Measurements from ENCODE around the gene SMAGP. TPM values are rescaled to one million over a fixed set of nuclear protein-coding genes. Genes with fewer than 3 reads are reported as not detected.
A peak's percentile ranks its signal among the peaks of the same experiment; 100 is the strongest.
"Not testable (repeated sequence)": the region's sequence is repeated elsewhere in the genome, so short reads cannot be mapped to it uniquely, and the experiment has no call there.

SMAGP gene, protein sequence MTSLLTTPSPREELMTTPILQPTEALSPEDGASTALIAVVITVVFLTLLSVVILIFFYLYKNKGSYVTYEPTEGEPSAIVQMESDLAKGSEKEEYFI
- total RNA-seq: 10 to 100 TPM in 2 of 3 donors, 1 to 10 TPM in 1; 5.8 to 16.1 (median 15.5) TPM

DNA sequence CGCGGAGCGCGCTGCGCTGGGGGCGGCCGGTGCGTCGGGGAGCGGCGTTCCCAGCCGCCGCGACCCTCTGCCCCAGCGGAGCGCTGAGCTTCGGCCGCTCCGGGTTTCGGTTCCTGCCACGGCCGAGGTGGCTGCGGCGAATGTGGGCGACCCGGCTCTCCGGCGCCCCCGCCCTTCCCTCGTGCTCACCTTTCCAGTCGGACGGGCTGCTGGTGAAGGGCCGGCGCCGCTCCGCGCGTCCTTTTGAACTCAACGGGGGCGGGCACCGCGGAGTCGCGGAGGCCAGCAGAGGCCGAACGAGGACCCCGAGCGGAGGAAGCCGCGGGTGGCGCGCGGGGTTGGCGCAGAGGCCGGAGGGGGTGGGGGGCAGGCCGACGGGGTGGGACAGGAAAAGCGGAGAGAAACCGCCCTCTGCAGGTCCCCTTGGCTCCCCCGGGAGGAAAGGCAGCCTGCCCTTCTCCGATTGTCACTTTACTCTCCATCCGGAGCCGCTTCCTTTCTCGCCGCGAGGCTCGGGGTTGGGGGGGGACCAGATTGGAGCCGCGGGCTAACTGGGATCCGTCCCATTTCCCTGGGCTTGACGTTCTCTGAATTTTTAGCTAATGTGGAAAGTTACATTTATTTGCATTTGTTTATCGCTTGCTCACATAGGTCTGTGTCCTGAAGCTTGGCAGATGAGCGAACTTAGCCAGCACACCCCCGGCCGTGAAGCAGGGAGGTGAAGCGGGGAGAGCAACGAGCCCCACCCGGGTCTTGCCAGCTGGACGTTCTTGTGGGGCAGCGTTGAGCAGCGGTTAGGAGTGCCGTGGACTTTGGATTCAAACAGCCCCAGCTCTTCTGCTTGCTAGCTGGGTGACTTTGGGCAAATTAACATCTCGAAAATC lies at the start of gene SMAGP:
Gene SMAGP, minus strand, starts transcription at position 349 of the 884 bp plus-strand sequence. CDS start 1,137 bp downstream, outside the sequence.
- Histone ChIP-seq H3K27me3 (no peaks in the 10 kb centered on the region), H3K4me1 (no peaks in the 10 kb centered on the region), H3K4me3 (peak within 1 kb of the TSS; percentile 66 to 90 (median 79)), H3K27ac (peak within 1 kb of the TSS; percentile 87 to 89), H3K9me3 (no peaks in the 10 kb centered on the region), H3K36me3 (no peaks in the 10 kb centered on the region)
- TF ChIP-seq POLR2A (IDR thresholded peaks at IDR 0.05): no peak
- peak in 1 of 3 donors; percentile 65 for TF ChIP-seq POLR2AphosphoS5 (IDR thresholded peaks at IDR 0.05)
- intact Hi-C loops (cut with DNase I; ENCODE audit: low total_unique reads): loop anchor here (5.0 kb wide), 1 partner anchor 72 kb away; no protein-coding TSS in a partner anchor
- DNase-seq (ENCODE audit: low spot score in 2 of 2): peak; percentile 69 to 85

- Histone ChIP-seq H3K27me3 (no peaks in the 10 kb centered on the region), H3K4me1 (no peaks in the 10 kb centered on the region), H3K9me3 (no peaks in the 10 kb centered on the region), H3K27ac (no peak overlapping the region), H3K4me3 (no peak overlapping the region), H3K36me3 (no peaks in the 10 kb centered on the region)
- TF ChIP-seq POLR2A (IDR thresholded peaks at IDR 0.05): no peak
- no peak for TF ChIP-seq POLR2AphosphoS5 (IDR thresholded peaks at IDR 0.05)
- TF ChIP-seq, protein P1, sequence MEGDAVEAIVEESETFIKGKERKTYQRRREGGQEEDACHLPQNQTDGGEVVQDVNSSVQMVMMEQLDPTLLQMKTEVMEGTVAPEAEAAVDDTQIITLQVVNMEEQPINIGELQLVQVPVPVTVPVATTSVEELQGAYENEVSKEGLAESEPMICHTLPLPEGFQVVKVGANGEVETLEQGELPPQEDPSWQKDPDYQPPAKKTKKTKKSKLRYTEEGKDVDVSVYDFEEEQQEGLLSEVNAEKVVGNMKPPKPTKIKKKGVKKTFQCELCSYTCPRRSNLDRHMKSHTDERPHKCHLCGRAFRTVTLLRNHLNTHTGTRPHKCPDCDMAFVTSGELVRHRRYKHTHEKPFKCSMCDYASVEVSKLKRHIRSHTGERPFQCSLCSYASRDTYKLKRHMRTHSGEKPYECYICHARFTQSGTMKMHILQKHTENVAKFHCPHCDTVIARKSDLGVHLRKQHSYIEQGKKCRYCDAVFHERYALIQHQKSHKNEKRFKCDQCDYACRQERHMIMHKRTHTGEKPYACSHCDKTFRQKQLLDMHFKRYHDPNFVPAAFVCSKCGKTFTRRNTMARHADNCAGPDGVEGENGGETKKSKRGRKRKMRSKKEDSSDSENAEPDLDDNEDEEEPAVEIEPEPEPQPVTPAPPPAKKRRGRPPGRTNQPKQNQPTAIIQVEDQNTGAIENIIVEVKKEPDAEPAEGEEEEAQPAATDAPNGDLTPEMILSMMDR (IDR thresholded peaks at IDR 0.05): no peak
- DNase-seq (ENCODE audit: low spot score in 2 of 2): no peak
- intact Hi-C loops (cut with DNase I; ENCODE audit: low total_unique reads): no loop called here
Observed at GRCh38 chr12:51318846-51319599, 48.8 kb upstream of the SMAGP start.

GRCh38 chr12:51318057-51318806 lies 48.0 kb upstream of the SMAGP start:
- DNase-seq (ENCODE audit: low spot score in 2 of 2); H3K4me3 ChIP-seq; intact Hi-C loops (cut with DNase I; ENCODE audit: low total_unique reads); H3K27me3 ChIP-seq; H3K9me3 ChIP-seq; H3K27ac ChIP-seq; H3K36me3 ChIP-seq; H3K4me1 ChIP-seq: not testable (repeated sequence)

DNA sequence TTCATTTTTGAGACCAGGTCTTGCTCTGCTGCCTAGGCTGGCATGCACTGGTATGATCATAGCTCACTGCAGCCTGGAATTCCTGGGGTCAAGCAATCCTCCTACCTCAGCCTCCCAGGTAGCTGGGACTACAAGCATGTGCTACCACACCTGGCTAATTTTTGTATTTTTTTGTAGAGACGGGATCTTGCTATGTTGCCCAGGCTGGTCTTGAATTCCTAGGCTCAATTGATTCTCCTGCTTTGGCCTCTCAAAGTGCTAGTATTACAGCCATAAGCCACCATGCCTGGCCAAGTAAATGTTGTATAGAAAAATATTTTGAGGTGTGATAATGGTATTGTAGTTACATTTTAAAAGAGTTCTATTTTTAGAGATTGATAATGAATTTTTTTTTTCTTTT lies 41.2 kb upstream of the SMAGP start:
- no peaks in the 10 kb centered on the region for H3K9me3 ChIP-seq
- intact Hi-C loops (cut with DNase I; ENCODE audit: low total_unique reads): no loop called here
- no peak for DNase-seq (ENCODE audit: low spot score in 2 of 2)
- no peak overlapping the region for H3K27ac ChIP-seq
- TF ChIP-seq POLR2A (IDR thresholded peaks at IDR 0.05) (no peak), POLR2AphosphoS5 (IDR thresholded peaks at IDR 0.05) (no peak)
- TF ChIP-seq, protein P1 (IDR thresholded peaks at IDR 0.05): no peak
- no peaks in the 10 kb centered on the region for H3K36me3 ChIP-seq
- H3K27me3 ChIP-seq: no peaks in the 10 kb centered on the region
- H3K4me3 ChIP-seq: no peak overlapping the region
- H3K4me1 ChIP-seq: no peaks in the 10 kb centered on the region

GRCh38 chr12:51307655-51308593 lies 37.7 kb upstream of the SMAGP start:
- intact Hi-C loops (cut with DNase I; ENCODE audit: low total_unique reads): no loop called here
- Histone ChIP-seq H3K27ac (no peak overlapping the region), H3K36me3 (no peaks in the 10 kb centered on the region), H3K27me3 (no peaks in the 10 kb centered on the region), H3K4me1 (no peaks in the 10 kb centered on the region), H3K9me3 (no peaks in the 10 kb centered on the region), H3K4me3 (no peak overlapping the region)
- TF ChIP-seq, protein P1 (IDR thresholded peaks at IDR 0.05): no peak
- TF ChIP-seq POLR2AphosphoS5 (IDR thresholded peaks at IDR 0.05) (no peak), POLR2A (IDR thresholded peaks at IDR 0.05) (no peak)
- DNase-seq (ENCODE audit: low spot score in 2 of 2): no peak
